LoVo (cell line): Measurements from ENCODE around the gene DAB1.

ENCODE experiments used
- DNase-seq: peaks from one replicate; pipeline ENCODE4 v3.0.0-alpha.2; 2016; ENCODE audit warnings: low spot score

Gene DAB1

GRCh38 chr1:57423656-57424211 is at the start of gene DAB1:
Gene DAB1, minus strand, starts transcription at chr1:57424060. Its CDS starts 133,030 bp downstream, at chr1:57291030.
- DNase-seq: no peak

- DNase-seq: no peak
Observed at GRCh38 chr1:57473448-57473847, 49.6 kb upstream of the DAB1 start.

GRCh38 chr1:57471995-57472394 is 48.1 kb upstream of the DAB1 start:
- DNase-seq: no peak

GRCh38 chr1:57470036-57470435 is 46.2 kb upstream of the DAB1 start:
- no peak for DNase-seq

GRCh38 chr1:57468641-57469523 is 45.0 kb upstream of the DAB1 start:
- DNase-seq: no peak

DNA sequence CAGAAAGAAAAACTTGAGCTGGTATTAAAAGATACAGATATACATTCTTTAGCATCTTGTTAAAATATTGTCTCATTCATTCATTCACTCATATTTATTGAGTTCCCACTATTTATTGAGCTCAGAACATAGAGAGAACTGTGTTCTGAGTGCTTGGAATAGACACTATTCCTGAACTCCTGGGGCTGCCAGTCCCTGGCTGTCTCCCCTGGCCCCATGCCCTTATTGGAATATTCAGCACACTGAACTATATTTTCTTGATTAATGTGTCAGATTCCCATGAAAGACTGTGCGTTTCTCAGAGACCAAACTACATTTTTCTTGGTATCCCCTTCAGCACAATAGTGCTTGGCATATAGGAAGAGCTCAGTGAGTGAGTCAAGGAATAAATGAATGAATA is 44.0 kb upstream of the DAB1 start:
- no peak for DNase-seq

- no peak for DNase-seq
Observed at GRCh38 chr1:57464756-57465155, 40.9 kb upstream of the DAB1 start.

GRCh38 chr1:57463343-57463742 is 39.5 kb upstream of the DAB1 start:
- no peak for DNase-seq

- DNase-seq: no peak
Observed at GRCh38 chr1:57461405-57461804, 37.5 kb upstream of the DAB1 start.

- DNase-seq: no peak
Observed at GRCh38 chr1:57451516-57451915, 27.7 kb upstream of the DAB1 start.

- DNase-seq: no peak
Observed at GRCh38 chr1:57450981-57451380, 27.1 kb upstream of the DAB1 start.

DNA sequence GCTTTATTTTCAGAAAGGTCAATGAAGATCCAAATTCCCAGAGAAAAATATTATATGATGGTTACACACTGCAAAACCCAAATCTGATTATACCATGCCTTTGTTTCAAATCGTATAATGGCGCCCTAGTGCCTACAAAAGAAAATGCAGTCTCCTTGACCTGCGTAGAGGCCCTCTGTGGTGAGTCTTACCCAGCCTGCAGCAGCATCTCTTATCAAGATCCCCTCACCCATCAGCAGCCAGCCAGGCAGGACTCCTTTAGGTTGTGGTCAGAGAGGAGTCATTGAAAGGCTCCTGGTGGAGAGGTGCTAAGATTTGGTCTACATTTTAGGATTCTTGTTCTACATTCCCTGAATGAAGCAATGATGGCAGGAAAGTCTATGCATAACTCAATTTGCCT is 23.7 kb upstream of the DAB1 start:
- no peak for DNase-seq

GRCh38 chr1:57443004-57443403 is 19.1 kb upstream of the DAB1 start:
- DNase-seq: no peak

DNA sequence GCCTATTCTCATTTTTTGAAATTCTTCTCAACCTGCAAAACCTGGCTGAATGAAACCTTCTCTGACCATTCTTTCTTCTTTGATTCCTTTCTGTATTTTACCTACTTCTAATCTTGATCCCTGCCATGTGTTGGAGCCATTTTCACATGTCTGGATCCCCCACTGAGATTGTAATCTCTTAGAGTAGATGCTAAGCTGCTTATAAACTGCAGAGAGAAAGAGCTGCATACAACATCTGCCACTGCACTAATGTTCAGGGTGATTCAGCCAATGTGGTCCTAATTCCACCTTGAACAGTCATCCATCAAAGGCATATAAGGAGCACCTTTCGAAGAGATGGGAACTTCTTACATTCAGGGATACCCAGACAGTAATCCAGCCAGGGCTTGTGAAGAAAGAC is 16.2 kb upstream of the DAB1 start:
- no peak for DNase-seq

- no peak for DNase-seq
Observed at GRCh38 chr1:57431400-57431799, 7.5 kb upstream of the DAB1 start.

- no peak for DNase-seq
Observed at GRCh38 chr1:57424231-57425027, 569 bp upstream of the DAB1 start.

GRCh38 chr1:57423135-57423655 is 665 bp downstream of the DAB1 start:
- DNase-seq: no peak

GRCh38 chr1:57422271-57423134 is 1.4 kb downstream of the DAB1 start:
- no peak for DNase-seq

- no peak for DNase-seq
Observed at GRCh38 chr1:57421806-57422205, 2.1 kb downstream of the DAB1 start.

DNA sequence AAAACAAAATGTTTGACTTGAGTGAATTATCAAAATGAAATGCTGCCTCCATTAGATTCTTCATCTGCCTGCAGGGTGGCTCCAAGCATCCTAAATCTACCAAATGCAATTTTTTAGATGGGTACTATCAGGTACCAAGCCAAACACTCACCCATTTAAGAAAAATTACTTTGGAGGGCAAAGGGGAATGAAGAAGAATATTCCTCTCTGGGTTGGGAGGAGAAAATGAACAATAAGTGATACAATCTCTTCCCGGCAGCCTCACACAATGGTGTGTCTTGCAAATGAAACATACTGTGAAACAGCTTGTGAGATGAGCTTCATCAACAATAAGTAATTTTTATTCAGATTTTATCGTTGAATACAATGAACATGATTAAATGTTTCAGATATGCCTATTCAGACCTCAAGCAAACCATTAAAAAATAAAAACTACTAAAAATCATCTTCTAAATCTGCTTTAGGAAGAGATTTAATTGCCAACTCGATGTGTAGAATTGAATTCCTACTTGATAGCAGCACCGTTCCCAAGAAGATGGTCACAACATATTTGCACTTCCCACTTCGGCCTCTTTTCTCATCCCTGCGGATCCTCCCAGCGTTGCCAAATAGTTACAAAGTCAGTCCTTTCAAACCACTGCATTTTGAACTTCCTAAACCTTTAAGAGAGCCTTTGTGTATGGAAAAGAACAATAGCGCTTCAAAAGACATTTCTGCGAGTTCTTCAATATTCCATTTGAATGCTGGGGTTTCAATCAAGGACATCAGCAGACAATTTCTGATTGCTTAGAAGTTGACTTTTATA is 2.7 kb downstream of the DAB1 start:
- DNase-seq: no peak

DNA sequence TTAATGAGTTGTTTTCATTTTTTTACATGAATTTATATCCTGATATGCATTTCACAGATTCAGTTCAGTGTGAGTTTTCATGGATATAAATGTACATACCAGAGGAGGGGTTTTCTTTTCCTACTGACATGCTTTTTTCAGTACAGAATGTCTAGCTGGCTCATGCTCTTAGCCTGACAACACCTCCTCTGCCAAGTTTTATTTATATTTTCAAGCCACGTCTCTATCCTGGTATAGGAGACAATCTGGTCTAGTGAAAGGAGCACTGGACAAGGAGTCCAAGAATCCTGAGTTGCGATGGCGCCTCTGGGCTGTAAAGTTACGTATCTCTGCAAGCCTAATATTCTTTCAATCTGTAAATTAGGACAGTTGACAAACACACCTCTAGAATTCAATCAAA is 4.9 kb downstream of the DAB1 start:
- DNase-seq: no peak
